Activated CD8-positive, alpha-beta memory T cell treated with anti-CD3 and anti-CD28 coated beads, Interleukin-2, amount 50 U/mL, for 1 hour (primary cell): ENCODE data around the gene IFIT3.
"Not testable (repeated sequence)": the region's sequence is repeated elsewhere in the genome, so short reads cannot be mapped to it uniquely, and the experiment has no call there.

Experiments
- DNase-seq: peaks from one replicate; pipeline ENCODE4 v3.0.0-alpha.2; 2020; ENCODE audit errors: extremely low read depth

IFIT3 gene

DNA sequence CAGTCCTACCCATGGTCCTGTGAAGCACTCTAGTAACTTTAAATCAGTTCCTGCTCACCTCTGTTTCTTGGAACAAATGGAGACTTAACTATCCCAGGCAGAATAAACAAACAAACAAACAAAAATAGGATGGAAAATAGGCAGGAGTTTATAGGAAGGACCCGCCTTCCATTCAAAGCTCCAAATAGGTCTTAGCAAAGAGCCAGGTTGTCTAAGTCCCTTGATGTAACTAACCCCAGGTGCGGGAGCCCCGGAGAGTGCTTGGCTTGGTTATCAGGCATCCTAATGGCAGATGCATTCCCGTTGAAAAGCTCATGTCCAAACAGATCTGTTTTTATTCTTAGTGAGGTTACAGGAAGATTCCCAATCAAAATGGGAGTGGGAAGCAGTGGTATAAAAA lies 23.8 kb upstream of the IFIT3 start:
- DNase-seq: no peak

DNA sequence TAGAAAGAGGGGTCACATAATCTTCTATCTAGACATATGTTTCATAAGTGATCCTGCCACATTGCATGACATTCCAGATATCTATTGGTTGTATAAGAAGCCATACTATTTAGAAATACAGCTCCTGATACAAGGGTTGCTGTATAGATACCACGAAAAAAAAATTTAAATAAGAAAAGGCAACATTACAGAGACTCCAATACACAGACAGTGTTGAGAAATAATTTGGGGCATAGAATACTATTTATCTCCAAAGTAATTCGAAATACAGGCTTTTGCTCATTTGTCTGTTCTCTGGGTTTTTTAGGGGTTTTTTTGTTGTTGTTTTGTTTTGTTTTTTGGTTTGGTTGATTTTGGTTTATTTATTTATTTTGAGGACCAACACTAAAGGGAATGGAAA lies 23.4 kb upstream of the IFIT3 start:
- DNase-seq: no peak

DNA sequence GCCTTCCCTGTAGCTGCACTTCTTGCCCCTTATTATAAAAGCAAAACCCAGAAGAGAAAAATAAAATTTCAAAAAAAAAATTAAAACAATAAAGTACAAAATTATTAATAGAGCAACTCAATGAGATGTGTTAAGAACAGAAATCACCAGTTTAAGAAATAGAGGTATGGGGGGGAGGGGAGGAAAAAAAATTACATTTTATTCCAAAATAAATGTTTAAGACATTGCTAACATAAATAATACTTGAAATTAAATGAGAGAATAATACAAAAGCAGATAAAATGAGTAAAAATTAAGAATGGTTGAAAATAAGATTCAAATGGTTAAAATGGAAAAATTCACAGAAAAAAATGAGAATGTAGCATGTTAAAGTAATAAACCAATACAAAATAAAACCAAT lies 22.9 kb upstream of the IFIT3 start:
- DNase-seq: no peak

DNA sequence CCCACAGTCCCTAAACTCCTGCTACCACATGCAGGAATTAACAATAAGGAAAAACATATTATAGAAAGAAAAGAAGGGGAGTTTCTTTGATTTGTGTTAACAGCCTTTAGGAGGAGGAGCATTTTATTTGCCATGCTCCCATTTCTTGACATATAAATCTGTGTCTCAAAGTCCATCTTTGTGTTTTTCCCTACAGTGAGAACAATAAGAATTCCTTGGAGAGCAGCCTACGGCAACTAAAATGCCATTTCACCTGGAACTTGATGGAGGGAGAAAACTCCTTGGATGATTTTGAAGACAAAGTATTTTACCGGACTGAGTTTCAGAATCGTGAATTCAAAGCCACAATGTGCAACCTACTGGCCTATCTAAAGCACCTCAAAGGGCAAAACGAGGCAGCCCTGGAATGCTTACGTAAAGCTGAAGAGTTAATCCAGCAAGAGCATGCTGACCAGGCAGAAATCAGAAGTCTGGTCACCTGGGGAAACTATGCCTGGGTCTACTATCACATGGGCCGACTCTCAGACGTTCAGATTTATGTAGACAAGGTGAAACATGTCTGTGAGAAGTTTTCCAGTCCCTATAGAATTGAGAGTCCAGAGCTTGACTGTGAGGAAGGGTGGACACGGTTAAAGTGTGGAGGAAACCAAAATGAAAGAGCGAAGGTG lies 21.9 kb upstream of the IFIT3 start:
- no peak for DNase-seq

GRCh38 chr10:89306434-89307268 lies 21.1 kb upstream of the IFIT3 start:
- DNase-seq: no peak

DNA sequence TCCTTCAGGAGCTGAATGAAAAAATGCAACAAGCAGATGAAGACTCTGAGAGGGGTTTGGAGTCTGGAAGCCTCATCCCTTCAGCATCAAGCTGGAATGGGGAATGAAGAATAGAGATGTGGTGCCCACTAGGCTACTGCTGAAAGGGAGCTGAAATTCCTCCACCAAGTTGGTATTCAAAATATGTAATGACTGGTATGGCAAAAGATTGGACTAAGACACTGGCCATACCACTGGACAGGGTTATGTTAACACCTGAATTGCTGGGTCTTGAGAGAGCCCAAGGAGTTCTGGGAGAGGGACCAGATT lies 20.6 kb upstream of the IFIT3 start:
- no peak for DNase-seq

- no peak for DNase-seq
Observed at GRCh38 chr10:89308266-89308665, 19.5 kb upstream of the IFIT3 start.

DNA sequence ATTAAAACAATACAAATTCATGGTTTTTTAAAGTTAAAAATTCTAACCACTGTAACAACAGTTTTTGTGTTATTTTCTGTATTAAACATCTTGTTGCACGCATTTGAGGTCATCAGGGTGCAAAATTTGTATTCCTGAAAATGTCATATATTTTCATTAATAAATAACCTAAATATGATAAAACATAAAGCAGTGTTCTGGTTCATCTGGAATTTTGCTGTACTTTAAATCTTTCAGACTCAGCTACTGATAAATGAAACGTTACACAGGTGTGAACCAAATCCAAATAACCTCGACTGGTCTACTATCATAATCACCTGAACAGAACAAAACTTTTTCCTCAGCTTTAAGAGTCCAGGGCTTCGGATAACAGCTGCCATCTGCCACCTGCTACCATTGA lies 19.1 kb upstream of the IFIT3 start:
- DNase-seq: no peak

DNA sequence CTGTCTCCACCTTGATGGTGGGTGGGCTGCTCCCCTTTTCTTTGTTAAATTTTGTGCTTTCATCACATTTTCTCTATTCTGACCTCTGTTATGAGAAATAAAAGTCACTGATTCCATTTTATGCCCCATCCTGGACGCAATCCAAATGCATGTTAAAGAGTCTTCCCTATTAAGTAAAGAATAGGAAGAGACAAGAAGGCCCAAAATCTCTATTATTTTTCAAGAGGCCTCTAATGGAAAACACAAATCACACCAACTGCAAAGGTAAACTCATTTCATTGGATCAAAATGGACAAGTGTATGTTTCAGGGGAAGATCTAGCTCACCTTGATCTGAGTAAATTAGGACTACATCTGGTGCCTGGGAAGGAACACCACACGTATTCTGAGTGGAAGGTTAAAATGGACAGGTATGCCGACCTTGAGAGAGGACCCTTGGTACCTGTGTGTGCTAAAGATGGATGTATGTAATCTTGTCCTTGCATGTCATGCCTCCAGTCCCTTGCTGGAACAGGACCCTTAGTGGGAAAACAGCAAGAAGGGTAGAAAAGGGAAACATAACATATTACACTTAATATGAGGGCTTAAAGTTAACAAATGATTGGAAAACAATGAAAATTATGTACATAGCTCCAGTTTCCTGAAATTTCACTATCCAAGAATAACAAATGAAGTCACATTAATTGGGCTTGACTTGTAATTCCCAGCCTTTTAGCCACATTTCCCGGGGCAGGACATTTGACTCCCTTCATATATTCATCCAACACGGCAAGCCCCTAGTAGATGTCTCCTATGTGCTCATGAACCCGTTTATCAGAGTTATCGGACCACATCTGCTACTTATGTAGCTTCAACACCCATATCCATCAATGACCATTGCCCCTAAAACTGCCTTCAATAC lies 18.4 kb upstream of the IFIT3 start:
- DNase-seq: no peak

DNA sequence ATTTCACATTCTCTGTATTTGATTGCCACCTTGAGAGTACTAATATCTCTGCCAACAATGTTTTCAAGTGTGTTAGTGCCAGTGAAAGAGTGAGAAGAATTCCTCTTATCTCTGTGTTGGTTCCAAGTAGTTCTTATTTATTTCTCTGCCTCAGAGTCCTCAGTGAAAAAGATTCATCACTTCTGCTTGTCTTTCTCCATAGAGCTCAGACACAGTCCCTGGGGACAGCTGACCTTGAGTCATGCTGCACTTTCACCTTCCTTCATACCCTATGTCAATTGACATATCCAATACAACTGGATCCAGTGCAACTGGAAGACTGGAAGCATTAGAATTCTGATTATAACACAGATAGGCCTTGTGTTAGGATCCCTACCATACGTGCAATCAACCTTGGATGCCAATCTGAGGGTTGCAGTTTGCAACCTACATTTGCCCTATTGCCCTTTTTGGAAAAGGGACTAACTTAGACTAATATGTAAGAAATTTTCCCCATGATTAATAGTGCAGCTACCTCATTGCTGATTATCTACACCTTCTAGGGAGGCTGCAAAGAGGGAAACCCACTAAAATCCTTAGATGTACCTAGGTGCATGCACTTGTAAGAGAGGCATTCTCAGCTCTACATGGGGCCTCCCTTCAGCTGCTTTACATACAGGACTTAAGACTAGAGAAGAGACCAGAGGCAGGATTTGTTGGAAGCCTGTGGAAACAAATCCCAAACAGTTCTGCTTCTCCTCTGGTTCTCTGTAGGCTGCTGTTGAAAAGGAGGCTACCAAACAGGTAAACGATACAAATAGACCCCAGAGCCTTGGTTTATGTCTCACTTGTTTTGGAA lies 17.5 kb upstream of the IFIT3 start:
- no peak for DNase-seq

DNA sequence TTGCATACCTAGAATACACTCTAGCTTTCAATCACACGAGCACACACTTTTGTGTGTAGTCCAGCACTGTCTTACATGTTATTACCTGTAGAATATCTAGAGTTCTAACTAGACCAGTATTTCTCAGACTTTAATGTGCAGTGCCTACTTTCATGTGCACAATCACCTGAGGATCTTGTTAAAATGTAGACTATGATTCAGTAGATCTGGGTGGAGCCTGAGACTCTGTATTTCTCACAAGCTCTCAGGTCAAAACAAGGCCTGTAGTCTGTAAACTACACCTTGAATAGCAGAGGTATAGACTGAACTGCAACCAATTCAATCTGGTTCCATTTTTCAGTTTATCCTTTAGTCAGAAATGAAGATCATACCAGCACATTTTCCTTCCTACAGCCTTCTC lies 14.8 kb upstream of the IFIT3 start:
- no peak for DNase-seq

DNA sequence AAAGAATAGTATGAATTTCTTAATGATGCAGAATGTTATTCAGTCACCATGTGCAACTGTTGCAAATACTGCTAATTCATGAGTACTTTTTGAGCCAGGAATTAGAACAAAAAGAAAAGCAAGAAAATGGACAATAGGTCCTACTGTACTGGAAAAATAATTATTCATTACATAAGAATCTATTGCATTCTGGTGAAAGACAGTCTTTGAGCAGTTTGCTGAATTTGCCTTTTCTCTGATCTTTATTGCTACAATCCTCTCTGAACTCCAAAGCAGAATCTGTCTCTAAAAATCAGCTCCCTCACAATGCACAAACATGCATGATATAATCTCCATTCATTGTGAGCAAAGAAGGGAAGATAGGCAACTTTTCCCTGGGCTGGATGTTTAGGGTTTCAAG lies 13.1 kb upstream of the IFIT3 start:
- DNase-seq: no peak

- not testable (repeated sequence) for DNase-seq
Observed at GRCh38 chr10:89318047-89318446, 9.8 kb upstream of the IFIT3 start.

DNA sequence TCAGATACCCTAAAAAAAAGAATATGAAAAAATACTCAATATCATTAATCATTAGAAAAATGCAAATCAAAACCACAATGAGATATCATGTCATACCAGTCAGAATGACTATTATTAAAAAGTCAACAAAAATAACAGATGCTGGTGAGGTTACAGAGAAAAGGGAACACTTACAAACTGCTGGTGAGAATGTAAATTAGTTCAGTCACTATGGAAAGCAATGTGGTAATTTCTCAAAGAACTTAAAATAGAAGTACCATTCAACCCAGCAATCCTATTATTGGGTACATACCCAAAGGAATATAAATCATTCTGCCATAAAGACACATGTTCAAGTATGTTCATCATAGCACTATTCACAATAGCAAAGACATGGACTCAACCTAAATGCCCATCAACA lies 2.7 kb upstream of the IFIT3 start:
- not testable (repeated sequence) for DNase-seq

GRCh38 chr10:89325856-89326255 lies 1.9 kb upstream of the IFIT3 start:
- DNase-seq: not testable (repeated sequence)

DNA sequence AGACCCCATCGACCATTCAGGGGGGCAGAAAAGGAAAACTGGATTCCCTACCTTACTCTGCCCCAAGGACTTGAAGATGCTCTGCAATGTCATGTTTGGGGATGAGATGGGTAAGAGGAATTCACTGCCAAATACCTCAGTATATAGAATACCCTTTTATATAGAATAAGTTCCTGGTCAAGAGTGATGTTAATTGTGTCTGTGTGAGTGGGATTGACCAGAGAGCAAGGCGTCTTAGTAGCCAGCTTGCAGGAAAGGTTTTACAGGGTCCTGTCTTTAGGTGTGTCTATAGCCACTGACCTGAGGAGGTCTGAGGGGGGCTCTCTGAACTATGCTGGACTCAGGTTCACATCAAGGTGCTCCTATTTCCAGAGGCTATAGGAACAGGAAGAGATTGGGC lies 1.4 kb downstream of the IFIT3 start:
- no peak for DNase-seq

DNA sequence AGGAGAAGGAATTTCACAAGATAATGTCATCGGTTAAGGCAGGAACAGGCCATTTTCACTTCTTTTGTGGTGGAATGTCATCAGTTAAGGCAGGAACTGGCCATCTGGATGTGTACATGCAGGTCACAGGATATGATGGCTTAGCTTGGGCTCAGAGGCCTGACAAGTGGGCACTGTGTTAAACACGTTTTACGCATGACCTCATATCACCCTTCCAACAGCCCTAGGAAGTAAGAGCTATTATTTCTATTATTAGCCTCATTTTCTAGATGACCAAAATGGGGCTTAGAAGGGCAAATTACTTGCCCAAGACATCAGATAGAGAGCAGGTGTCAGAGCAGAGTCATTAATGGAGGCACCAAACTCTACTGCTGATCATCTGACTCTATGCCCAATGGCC lies 2.2 kb downstream of the IFIT3 start:
- not testable (repeated sequence) for DNase-seq

DNA sequence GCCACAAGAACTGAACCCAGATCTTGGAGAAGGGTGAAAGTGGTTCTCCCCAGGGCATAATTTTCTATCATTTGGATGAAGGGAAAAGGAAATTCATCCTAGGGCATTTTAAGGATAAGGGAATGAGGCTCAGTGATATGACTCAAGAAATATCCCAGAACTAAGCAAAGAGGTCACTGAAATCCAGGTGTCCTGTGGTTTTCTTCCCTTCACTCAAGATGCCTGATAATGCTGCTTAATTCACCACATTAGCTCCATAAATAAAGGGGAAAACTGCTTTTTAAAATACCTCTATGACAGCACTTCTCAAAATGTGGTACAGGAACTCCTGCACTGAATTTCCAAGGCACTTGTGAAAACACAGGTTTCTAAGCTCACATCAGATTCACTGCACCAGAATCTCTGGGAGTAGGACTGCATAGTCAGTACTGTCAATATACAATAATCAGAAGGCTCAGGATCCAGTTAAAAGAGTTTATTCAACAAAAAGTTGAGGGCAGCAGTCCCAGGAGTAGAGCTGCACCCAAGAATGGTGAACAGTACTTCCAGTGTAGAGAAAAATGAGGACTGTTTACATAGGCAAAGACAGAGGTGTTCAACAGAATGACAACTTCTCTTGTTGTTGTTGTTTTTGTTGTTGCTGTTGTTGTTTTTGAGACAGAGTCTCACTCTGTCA lies 2.9 kb downstream of the IFIT3 start:
- no peak for DNase-seq

DNA sequence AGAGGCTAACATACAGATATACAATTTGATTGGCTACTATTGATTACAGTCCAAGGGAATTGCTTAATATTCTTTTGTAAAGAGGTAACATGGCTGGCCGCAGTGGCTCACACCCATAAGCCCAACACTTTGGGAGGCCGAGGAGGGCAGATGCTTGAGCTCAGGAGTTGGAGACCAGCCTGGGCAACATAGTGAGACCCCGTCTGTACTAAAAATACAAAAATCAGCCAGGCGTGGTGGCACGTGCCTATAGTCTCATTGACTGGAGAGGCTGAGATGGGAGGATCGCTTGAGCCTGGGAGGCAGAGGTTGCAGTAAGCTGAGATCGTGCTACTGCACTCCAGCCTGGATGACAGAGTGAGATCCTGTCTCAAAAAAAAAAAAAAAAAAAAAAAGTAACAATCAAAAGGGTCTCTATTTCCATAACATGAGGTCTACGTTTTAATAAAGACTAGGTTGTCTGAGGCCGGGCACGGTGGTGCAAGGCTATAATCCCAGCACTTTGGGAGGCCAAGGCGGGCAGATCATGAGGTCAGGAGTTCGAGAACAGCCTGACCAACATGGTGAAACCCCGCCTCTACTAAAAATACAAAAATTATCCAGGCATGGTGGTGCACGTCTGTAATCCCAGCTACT lies 3.8 kb downstream of the IFIT3 start:
- DNase-seq: not testable (repeated sequence)

DNA sequence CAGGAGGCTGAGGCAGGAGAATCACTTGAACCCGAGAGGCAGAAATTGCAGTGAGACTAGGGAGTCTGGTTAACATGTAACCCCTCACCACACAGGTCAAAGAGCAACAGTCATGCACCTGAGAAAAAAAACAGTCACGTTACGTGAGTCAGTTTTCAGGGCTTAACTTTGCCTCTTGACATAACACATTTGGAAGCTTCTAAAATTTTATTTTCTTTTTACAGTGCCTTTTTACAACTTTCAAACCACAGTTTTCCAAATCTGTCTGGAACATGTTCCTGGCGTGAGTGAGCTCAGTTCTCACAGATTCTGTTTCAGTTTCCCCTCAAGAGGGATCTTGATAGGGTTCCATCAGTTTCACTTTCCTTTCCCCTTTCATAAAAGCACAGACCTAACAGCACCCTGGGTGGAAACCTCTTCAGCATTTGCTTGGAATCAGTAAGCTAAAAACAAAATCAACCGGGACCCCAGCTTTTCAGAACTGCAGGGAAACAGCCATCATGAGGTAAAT lies 4.4 kb downstream of the IFIT3 start:
- DNase-seq: no peak
